Stimulated activated CD4-positive, alpha-beta T cell treated with anti-CD3 and anti-CD28 coated beads, Interleukin-1b, Interleukin-23, amount 100 ng/mL, for 48 hours (primary cell): ENCODE data around the gene NXPH4.

Source experiments
- DNase-seq: peaks from one replicate; pipeline ENCODE4 v3.0.0-alpha.2; 2020

The NXPH4 gene

DNA sequence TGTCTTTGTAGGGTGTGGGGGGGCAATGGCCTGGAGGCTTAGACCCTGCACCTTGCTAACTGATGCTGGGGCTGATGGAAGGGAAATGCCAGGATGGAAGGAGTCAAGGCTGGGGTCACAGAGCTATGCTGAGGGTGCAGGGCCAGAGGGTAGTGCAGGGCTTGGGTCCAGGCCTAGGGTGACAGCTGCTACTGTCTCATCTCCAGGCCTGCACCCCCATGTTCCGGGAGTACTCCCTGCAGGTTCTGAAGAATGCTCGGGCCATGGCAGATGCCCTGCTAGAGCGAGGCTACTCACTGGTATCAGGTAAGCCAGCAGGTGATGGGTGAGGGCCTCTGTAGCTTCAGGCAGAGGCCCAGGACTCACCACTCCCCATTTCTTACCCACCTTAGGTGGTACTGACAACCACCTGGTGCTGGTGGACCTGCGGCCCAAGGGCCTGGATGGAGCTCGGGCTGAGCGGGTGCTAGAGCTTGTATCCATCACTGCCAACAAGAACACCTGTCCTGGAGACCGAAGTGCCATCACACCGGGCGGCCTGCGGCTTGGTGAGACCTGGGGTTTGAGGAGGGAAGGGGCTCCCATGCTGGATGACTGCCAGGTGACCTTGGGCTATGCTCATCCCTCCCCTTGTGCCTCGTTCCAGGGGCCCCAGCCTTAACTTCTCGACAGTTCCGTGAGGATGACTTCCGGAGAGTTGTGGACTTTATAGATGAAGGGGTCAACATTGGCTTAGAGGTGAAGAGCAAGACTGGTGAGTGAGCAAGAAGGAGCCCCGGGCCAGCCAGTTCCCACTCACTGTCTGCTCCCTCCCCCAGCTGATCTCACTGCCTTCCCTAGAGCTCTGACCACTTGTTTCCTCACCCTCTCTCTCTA, 17.0 kb downstream of the NXPH4 start:
- DNase-seq: no peak

DNA sequence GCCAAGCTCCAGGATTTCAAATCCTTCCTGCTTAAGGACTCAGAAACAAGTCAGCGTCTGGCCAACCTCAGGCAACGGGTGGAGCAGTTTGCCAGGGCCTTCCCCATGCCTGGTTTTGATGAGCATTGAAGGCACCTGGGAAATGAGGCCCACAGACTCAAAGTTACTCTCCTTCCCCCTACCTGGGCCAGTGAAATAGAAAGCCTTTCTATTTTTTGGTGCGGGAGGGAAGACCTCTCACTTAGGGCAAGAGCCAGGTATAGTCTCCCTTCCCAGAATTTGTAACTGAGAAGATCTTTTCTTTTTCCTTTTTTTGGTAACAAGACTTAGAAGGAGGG, 17.6 kb downstream of the NXPH4 start:
- no peak for DNase-seq

DNA sequence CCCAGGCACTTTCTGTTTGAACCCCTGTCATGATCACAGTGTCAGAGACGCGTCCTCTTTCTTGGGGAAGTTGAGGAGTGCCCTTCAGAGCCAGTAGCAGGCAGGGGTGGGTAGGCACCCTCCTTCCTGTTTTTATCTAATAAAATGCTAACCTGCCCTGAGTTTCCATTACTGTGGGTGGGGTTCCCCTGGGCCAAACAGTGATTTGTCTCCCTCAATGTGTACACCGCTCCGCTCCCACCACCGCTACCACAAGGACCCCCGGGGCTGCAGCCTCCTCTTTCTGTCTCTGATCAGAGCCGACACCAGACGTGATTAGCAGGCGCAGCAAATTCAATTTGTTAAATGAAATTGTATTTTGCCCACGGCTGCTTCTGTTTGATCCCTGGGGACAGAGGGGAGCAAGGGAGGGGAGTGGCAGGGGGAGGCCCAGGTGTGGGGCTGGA, 18.0 kb downstream of the NXPH4 start:
- no peak for DNase-seq

DNA sequence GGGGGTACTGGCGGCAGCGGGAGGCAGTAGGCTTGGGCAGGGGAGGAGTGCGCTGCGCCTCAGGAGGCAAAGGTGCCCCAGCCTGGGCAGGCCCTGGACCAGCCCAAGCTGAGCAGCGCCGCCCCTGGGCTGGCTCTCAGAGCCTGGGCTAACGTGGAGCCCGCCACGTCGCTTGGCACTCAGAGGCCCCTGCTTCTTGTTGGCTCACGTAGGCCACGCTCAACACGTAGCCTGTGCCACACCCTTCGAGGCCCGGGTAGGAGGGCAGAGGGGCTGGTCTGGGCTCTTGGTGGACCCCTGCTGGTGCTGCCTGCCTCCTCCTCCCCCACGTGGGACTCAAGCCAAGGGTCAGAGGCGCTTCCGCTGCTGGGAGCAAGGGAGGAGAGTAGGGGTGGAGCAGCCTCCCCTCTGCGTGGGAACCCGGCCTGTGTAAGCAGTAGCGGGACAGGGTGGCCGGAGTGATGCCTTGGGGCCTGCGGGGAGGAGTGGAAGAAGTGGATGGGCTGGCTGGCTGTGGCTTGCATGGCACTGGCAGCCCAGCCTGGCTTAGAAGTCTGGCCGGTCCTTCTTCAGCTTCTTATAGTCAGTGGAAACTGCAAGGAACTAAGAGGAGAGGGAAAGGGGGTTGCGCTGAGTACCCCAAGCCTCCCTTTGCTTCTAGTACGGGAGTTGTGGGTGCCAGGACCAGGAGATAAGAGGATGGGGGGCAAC, 18.6 kb downstream of the NXPH4 start:
- no peak for DNase-seq

DNA sequence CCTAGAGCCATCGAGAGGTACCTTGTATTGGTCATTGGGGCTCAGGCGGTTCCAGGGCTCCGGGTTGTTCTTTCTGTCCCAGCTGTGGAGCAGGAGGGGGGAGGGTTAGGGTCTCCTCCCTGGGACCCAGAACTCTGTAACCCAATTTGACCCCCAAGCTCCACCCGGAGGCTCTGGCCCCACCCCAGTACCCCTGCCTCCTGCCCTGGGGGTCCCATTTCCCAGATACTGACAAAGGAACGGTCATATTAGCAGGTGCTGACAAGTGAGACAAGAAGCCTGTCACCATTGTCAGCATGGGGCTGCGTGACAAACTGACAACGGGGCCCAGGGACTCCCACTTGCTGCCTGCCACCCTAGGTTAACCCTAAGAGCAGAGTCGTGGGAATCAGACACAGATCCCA, 19.1 kb downstream of the NXPH4 start:
- no peak for DNase-seq

DNA sequence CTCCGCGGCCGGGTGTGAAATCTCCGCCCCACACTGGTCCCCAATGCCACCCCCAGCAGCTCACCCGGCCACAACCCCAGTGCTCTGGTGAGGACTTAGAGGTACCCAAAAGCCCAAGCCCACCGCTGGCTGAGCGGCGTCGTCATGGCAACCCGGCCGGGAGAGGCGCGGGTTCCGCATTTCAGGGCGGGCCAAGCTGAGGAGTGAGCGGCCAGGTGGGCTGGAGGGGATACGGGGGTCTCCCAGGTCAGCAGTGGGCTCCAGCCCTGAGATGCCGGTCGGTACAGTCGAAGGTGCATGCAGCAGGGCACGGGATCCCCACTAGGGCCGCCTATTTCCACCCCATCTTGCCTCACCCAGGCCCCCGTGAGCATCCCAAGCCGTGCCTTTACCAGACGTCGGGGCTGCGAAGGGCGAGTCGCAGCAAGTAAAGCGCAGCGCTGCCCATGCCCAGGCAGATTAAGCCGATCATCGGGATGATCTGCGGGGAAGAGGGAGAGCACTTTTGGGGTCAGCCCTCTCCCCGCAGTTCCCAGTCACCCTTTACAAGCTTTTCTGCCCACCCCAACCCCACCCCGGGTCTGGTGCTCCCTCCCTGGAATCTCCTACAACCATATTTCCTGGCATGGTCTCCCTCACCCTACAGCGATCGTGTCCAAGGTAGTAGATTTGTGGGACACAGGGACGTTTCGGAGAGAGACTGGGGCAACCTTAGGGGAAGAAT, 19.8 kb downstream of the NXPH4 start:
- no peak for DNase-seq

DNA sequence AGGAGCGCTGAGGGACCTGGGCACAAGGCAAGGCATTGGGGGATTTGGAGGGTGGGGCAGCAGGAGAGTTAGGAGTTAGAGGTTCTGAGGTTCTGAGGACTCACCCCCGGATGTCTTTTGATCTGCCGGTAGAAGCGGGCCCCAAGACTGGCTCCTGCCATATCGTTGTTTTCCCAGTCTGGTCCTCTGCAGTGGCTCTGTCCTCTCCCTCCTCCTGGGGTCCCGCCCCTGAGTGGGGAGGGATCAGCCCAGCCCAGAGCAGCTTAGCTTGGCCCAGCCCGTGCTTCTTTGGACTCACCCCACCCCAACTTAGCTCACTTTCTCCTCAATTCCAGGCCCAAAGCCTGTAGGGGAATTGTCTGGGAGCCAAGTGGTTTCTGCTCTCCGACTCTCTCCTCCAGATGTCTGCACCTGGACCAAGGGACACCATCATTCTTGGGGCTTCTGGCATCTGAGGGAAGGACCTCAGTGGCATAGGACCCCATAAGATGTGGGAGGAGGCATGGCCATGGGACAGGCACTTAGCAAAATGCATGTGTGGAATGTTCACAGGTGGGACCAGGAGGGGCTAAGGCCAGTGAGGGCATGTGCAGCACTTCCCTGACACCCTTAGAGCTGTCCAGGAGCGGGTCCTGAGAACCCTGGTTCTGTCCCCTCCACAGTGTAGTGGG, 20.5 kb downstream of the NXPH4 start:
- DNase-seq: no peak

DNA sequence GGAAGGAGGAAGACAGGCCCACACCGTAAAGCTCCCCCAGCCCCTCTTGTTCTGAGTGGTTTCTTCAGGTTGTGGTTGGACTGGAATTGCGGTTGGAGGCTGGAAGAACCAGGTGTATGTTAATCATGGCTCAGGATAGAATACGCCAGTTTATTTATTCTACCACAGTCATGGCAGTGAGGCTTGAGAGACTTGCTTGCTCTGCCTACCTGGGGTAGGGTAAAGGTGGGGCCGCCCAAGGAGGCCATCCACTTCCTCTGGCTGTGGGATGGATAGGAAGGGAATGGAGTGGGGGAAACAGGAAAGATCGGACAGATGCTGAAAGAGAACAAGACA, 21.0 kb downstream of the NXPH4 start:
- DNase-seq: no peak

DNA sequence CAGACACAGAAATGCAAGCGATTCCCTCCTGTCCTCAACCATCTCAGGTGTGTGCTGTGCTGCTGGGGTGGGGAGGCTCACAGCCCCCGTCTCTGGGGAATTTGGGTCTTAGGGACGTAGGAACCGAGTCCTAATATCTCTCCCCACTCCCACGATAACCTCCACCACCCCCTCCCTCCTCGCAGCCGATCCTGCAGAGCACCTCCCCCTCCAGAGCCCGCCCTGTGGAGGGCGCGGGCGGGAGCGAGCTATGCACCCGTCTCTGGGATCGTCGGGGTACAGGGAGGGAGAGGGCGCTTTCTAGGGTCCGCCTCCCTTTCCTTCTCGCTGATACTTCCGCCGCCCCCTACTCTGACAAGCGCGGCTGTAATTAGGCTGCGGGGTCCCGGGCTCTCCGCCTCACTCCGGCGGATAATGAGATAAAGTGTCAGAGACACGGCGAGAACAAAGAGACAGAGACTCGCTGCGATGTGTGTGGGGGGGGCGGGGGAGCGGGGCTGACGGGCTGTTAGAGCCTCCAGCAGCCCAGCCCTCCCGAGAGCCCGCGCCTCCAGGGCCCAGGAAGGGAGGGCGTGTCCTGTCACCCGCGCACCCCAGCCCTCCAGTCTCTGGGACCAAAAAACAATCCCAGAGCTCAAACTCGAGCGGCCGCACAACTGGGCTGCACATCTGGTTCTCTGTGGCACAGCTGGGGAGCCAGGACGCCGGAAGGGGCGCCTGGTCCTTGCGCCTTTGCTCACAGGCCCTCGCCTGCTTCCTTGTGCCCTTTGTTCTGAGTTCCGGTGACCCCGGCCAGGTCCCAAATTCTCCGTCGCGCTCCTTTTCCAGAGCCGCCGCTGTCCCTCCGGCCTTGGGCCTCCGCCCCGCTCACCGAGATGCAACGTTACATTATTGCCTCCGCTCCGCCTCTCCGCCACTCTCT, 21.6 kb downstream of the NXPH4 start:
- no peak for DNase-seq

DNA sequence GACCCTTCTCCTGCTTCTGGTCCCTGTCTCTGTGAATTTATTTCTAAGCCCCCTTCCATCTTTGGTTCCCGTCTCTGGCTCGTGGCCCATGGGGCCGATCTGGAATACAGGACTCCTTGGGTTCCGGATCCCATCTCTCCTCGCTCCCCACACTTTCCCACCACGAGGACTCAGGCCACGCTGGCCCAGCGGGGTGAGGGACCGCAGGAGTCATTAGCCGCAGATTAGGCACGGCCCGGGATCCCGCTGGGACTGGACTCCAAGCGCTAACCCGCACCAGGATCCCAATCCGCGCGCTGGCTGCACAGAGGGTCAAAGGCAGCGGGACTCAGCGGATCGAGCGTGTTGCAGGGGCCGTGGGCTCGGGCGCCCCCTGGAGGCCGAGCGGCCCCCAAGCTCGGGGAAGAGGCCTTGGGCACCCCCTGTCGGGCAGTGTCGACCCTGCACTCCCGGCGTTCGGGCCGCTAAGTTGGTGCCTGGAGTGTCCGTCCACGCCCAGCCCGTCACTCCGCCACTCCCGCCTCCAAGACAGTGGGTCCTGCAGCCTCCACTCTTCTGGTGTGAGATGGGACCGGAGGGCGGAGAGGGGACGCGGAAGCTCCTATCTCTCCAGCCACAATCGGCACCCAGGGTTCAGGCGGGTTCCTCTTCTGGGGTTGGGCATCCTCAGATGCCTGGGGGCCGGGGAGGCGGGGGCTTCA, 22.4 kb downstream of the NXPH4 start:
- peak; percentile 85 for DNase-seq

DNA sequence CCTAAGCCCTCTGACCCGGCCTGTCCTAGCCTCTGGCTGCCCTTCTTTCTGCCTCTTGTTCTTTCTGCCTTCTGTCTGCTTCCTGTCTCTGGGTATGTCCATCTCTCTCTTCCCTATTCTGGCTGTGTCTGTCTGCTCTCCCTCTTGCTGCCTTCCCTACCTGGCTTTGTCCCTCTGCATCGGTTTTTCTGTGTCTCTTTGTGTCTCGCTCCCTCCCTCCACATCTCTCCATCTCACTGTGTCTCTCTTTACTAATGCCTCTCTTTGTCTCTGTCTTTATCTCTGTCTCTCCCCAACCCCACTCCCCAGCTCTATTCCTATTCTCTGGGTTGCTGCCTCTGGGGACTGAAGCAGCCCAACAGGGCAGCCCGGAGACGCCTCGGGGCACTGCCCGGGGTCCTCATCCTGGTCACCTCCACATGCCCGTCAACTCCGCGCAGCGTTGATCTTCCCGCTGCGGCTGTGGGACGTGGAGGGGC, 23.0 kb downstream of the NXPH4 start:
- DNase-seq: no peak

DNA sequence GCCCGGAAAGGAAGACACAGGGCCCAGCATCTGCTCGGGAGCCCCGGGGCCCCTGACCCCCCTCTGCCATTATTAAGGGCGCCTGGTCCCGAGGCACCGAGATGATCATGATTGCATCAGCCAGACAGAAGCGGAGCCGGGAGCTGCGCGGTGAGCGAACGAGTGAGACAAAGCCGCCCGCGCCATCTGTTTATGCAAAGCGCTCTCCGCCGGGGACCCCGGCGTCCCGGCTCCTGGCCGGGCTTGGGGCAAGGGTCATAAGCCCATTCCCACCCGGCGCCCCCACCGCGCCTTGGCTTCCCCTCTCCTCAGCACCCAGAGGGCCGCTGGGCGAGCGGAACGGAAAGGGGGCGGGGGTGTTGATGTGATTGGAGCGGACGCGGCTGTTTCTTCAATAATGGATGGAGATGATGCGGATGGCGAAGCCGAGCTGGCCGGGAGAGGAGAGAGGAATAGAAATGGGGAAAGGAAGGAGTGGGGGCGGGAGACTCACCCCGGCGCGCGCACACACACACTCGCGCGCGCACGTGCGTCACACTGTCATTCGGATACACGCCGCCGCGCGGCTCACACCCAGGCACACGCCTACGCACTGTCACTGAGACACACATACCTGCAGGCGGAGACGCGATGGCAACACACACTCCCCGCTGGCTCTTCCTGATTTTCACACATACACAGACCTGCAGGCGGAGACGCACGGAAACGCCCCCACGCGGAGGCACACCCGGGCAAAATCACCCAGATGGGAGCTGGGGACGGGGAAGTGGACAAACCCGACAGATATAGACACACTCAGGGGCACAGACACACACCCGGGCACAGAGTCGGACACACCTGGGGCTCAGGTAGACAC, 23.7 kb downstream of the NXPH4 start:
- peak; percentile 77 for DNase-seq

DNA sequence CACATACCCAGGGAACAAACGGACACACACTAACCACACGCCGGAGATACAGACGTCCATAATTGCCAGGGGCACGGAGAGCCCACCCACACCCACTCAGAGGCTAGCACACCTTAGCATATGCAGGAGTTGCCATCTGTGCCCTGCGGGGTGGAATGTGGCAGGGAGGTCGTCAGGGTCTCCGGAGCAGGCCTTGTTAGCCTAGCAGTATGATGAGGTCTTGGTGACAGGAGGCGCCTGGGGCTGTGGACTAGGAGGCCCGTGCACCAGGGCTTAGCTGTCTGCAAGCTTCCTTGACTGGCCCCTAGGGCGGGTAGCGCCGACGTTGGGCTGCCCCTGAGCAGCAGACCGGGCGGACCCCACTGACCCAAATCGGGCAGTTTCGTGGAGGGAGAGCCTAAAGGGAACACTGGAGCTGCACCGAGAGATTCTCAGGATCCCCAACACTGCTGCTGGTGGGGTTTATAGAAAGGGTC, 24.4 kb downstream of the NXPH4 start:
- peak; percentile 44 for DNase-seq

DNA sequence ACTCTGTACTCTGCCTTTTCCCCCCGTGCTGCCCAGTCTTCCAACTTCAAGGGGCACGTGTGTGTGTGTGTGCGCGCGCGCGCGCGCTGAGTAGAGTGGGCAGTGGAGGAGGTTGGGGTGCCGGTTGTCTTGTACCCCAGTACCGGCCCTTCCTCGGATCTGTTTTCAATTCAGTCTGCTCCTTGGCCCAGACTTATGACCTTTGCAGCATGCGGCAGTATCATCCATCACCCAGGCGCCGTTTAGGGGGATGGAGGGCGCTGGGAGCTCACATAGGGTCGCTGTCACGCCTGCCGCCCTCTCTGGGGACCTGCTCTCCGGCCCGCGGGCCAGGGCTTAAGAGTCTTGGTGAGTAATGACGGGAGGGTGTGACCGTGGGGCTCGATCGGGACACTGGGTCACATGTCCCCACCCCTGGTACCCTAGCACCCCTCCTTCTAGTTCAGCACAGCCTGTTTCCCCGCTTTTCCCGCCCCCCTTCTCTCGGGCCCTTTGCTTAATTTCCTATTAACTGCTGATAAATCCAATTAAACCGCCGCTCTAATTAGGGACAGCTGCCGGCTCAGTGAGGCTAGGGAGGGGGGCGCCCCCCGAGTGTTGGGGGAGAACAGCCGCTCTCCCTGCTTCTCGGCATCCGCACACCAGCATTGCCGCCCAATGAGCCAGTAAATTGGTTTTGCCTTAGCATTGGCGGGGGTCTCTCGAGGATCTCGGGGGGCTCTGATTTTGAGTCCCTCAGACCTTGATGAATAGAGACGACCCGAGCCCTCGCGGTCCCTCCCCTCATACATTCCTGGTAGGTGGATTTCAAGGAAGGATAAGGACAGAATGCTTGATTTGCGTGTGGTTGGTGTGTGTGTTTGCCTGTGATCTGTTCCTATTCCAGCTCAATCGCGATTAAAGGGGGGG, 25.1 kb downstream of the NXPH4 start:
- no peak for DNase-seq

DNA sequence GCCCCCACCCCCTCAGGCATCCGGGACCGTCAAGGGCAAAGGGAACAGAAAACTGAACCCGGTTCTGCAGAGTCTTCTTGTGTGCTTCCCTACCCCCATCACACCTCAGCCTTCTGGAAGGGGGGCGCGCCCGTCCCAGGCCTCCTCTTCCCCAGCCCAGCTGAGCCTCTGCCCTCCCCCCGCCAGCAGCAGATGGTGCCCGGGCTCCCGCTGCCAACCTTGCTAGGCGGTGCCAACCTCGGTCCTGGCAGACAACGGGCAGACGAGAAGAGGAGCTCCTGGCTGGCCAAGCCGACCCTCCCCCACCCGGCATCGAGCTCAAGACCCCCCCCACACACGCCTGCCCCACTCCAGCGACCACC, 25.7 kb downstream of the NXPH4 start:
- no peak for DNase-seq

DNA sequence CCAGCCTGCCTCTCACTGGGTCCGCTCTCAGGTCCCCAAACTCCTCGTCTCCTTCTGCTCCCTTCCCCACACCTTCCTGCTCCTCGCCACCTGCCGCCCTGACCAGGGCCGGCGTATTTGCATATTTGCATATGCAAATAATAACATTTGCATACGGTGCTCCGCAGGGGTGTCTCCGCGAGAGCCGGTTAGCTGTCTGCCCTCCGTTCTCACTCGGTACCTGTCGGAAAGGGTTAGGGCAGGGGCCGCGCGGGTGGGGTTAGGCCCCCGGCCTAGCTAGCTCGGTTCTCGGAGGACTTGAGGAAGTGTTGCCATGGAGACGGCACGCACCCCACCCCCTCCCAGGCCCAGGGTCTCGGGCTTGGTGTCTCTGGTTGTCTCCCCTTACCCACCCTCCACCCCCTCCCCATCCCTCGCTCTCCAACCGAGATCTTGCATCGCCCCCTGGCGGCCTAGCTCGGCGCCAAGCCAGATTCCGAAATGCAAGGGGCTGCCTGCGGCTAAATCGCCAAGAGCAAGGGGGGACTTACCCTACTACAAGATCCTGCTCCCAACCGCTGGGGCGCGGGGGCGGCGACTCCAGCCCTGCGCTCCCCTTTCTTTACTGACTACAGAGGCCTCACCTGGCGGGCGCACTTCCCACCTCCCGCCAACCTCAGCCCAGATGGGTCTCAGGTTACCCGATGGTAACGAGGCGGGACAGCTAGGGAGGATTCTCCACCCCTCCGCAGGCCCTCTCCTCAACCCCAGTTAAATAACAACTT, 26.3 kb downstream of the NXPH4 start:
- peak; percentile 64 for DNase-seq

DNA sequence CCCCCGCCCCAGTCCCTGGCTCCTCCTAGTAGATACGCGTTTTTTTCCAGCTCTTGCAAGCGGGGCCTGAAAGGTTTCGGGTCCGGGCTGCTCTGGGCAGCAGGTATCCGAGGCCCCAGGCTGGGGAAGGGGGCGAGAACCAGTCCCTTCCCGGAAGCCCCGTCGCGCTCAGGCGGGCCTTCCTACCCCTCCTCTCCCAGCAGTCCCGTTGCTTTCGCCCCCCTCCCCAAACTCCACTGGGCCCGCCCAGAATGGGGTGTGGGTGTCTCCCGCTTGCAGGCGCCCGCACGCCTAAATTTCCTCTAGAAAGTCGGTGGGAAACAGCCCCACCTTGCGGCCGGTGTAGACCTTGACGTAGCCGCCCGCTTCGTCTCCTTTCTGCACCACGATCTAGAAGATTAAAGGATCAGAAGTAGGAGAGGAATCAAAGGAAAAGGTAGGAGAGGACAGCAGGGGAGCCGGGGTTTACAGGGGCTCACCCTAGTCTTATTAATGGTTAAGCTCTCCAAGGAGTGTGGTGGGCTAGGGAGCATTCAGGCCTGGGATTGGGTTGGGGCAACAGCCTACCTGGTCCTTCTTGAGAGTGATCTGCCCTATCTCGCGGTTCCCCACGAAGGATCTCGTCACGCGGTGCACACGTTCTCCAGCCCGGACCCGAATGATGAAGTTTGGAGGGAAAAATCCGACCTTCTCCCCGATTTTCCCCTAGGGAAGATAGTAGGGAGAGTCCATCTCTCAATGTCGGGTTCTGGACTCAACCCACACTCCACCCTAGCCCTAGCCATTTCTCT, 27.1 kb downstream of the NXPH4 start:
- peak; percentile 81 for DNase-seq

DNA sequence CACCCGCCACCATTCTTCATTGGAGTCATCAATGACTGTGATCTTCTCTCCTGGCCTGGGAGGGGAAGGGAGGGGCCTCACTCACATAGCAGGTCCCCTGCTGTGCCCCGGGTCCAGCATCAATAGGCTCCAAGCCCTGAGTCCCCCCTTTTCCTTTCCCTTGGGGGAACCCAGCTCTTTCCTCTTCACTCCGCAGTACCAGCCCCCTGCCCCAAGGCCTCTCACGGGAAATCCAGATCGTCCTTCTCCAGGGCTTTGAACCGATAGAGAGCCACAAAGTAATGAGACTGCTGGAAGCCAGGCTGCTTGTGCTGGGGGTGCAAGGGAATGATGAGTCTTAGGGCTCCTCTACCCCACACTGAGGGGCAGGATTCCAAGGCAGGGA, 27.7 kb downstream of the NXPH4 start:
- no peak for DNase-seq
